GM21825 (cell line): ENCODE measurements around the gene STRIT1.
A peak's percentile ranks its signal among the peaks of the same experiment; 100 is the strongest.

ENCODE experiments used
- ATAC-seq: cut with Tn5 transposase; IDR thresholded peaks from one replicate; pipeline ENCODE4 v1.9.1; 2021; ENCODE audit warnings: mild to moderate bottlenecking, moderate library complexity; ENCODE audit not compliant: unreplicated experiment

STRIT1 gene

GRCh38 chr3:155293516-155293915, at the start of gene STRIT1:
TSS of gene STRIT1 (minus strand) at chr3:155293683.
- ATAC-seq, result no peak

- ATAC-seq, result no peak
These were observed 48.9 kb upstream of the STRIT1 start for GRCh38 chr3:155342344-155342743.

GRCh38 chr3:155339052-155339451, 45.6 kb upstream of the STRIT1 start:
- no peak for ATAC-seq

DNA sequence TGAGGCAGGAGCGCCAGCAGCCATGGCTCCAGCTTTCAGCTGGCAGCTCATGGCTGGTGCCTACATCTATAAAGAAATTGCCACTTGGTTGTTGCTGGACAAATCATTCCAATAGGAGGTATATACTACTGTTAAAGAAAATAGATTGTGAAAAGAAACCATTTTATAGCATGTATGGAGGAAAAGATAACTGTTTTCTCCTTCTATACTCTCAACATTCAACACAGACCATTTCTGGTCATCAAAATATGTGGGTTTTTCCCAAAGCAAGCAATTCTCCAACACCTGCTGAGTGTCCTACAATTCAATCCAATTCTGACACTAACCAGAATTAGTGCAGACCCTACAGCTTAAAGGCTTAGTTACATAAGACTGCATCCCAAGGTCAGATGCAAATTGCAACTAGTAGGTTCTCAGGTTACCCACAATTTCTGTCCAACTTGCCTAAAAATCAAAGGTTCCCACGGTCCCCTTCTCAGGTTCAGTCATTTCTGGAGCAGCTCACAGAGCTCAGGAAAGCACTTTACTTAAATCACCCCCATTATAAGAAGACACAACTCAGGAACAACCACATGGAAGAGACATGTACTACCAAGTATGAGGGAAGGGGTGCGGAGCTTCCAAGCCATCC, 42.4 kb upstream of the STRIT1 start:
- ATAC-seq, result no peak

- peak; percentile 83 for ATAC-seq
These were observed 41.6 kb upstream of the STRIT1 start for GRCh38 chr3:155334914-155335723.

DNA sequence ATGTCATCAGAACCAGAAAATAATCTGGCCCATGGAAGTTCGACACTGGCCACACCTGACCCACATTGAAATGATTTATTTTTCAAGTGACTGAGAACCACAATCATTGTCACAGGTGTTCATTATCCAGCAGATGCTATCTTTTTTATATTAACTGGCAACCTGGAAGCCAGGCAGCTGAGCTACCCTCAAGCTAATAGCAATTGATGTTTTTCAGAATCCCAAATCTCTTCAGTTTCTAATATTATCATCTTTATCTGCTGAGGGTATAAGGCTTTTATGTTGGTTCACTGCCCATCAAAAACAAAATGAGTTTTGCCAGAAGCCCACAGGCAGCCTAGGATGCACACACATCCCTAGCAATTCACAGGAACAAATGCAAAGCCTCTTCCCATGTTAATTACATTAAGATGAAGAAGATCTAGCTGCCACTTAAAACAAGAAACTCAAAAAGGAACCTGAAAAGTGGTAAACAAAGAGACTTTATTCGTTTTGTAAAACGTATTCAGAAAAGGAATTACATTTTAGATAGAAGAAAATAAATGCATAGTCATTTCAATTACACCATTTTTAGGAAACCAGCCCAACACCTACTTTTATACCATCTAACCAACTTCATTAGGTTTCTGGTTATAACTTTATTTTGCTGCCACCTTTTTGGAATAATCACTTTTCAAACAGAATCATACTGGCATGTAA, 40.9 kb upstream of the STRIT1 start:
- ATAC-seq, result no peak

GRCh38 chr3:155332716-155333115, 39.2 kb upstream of the STRIT1 start:
- ATAC-seq, result no peak

GRCh38 chr3:155331078-155331477, 37.6 kb upstream of the STRIT1 start:
- ATAC-seq, result no peak

DNA sequence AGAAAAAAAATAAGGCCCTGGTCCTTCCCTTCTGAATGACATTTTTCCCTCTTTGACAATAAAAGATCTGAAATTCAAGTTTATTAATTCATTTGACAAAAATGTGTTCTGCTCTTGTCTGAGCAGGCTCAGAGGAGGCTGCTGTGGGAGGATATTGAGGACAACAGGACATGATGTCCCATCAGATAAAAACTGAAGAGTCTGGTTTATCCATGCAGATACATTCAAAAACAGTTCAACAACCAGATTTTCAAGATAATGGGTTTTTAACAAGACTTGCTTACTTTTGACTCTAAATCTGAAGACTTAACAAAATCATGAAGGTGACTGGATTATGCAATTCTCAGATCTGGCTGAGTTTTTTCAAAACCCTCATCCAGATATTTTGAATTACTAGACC, 36.9 kb upstream of the STRIT1 start:
- no peak for ATAC-seq

DNA sequence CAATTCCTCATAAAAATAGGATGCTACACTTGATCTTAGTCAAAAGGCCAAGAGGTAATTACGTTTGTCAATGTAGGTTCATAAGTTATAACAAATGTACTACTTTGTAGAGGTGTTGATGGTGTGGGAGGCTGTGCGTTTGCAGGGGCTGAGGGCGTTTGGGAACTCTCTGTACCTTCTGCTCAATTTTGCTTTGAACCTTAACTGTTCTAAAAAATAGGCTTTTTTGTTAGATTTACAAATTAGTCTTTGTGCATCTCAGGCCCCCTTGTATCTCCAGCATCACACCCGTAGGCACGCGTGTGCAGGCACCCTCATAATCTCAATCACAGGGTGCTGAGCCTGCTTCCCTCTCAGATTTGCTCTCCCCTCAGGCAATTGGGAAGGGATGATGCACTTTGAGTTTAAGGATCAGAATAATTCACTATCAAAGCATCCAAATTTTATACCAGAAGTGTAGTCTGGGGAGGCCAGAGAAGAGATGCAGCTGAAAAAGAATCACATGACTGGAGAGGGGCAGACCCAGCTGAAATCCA, 36.1 kb upstream of the STRIT1 start:
- no peak for ATAC-seq

GRCh38 chr3:155327871-155328270, 34.4 kb upstream of the STRIT1 start:
- no peak for ATAC-seq

DNA sequence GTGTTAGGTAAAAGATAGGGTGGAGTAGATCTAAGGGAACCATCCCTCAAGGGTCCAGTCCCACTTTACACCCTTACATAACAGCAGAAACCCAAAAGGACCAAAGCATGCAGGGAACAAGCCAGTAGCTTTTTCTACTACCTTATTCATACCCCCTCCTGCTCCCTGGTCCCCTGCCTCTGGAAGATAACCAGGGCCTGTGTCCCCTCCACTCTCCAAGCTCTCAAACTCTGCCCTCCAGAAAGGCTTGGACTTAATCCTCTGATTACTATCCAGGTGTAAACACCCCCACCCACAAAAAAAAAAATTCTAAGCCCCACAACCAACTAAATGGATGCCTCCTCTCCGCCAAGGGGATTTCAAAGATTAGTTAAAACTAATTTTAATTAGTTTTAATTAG, 33.9 kb upstream of the STRIT1 start:
- ATAC-seq, result no peak

- ATAC-seq, result no peak
These were observed 33.4 kb upstream of the STRIT1 start for GRCh38 chr3:155326901-155327300.

DNA sequence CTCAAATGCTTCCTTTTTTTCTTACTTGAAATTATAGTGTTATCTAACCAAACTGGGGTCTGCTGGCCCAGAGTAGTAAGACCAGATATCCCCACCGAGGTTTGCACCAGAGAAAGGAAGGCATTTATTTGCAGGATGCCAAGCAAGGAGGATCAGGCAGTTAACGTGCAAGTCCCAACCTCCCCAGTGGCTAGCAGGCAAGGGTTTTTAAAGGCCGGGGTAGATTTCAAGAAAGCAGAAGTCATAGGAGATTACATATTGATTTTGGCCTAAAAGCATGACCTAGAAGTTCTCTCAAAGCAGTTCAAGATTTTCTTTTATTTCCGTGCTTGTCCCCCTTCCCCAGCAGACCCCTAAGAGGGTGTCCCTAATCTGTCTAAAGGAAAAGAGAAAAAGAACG, 32.8 kb upstream of the STRIT1 start:
- ATAC-seq, result no peak

GRCh38 chr3:155325263-155325835, 31.9 kb upstream of the STRIT1 start:
- ATAC-seq, result no peak

- peak; percentile 70 for ATAC-seq
These were observed 29.7 kb upstream of the STRIT1 start for GRCh38 chr3:155323063-155323666.

GRCh38 chr3:155321418-155321817, 27.9 kb upstream of the STRIT1 start:
- ATAC-seq, result no peak

- no peak for ATAC-seq
These were observed 27.5 kb upstream of the STRIT1 start for GRCh38 chr3:155320934-155321333.

DNA sequence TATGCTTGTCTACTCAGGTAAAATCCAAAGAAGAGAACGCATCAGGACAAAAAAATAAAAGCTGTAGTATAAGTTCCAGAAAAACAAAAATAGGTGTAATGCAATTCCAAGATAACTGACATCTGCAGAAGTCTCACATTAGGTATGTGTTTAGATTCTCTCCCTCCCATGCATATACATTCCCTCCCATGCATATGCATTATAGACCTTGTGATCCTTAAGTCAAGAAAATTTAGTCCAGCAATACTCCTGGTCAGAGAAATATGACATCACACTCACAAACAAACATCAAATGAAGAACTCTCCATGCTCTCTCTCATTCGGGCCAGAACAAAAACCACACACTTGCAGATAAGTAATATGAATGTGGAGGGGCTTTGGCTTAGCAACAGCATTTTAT, 25.3 kb upstream of the STRIT1 start:
- ATAC-seq, result no peak

DNA sequence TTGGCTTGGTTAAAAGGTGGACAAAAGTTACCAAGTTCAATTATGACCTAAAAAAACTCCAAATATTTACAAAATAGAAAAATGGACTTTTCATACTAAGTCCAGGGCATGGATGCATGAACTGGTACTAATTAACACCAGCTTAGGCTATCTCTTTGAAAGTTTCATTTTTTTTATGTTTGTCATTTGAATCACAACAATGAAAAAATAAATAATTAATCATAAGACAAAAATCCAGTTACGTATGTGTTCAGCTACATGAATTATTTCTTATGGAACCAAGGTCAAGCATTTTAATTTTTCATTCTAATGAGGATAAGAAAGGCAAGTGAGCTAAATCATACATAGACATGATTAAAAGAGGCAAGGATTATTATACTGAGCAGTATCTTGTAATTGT, 23.7 kb upstream of the STRIT1 start:
- no peak for ATAC-seq

DNA sequence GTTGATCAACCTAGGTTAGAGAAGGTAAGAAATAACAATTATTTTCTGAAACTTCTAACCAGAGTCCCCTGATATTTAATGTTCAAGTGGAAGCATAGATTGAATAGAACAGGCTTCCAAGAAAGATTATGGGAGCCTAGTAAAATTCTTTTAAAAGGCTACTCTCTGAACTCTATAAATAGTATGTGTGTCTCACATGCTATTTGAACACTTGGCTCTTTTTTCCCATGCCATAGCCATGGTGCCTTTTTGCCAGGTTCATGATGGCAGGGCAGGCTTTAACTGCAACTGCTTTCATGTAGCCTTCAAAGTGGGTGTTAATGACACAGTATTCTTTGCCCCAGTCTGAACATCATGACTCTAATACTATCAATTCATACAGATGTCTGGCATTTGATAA, 22.9 kb upstream of the STRIT1 start:
- no peak for ATAC-seq
